Chondrocyte (in vitro differentiated cells): ENCODE data around the gene P2RY2. TPM values are rescaled to one million over a fixed set of nuclear protein-coding genes. Genes with fewer than 3 reads are reported as not detected.

Source experiments
- DNase-seq: peaks from one replicate; pipeline ENCODE4 v3.0.0; 2021; ENCODE audit warnings: mixed read lengths, low spot score
- H3K27ac Mint-ChIP-seq: one replicate; pipeline ENCODE4 v1.8.0; 2021; ENCODE audit warnings: mild to moderate bottlenecking, moderate library complexity, mixed read lengths; ENCODE audit not compliant: unreplicated experiment
- H3K27me3 Mint-ChIP-seq: 2 replicates; pipeline ENCODE4 v1.8.0; 2021; ENCODE audit warnings: low read depth, mixed read lengths
- H3K36me3 Mint-ChIP-seq: 2 replicates; pipeline ENCODE4 v1.8.0; 2021; ENCODE audit warnings: low read depth, mixed read lengths
- H3K4me1 Mint-ChIP-seq: 2 replicates; pipeline ENCODE4 v1.8.0; 2021; ENCODE audit warnings: low read depth, mild to moderate bottlenecking, mixed read lengths
- H3K4me3 Mint-ChIP-seq: one replicate; pipeline ENCODE4 v1.8.0; 2021; ENCODE audit warnings: mild to moderate bottlenecking, moderate library complexity, mixed read lengths; ENCODE audit not compliant: unreplicated experiment
- H3K9me3 Mint-ChIP-seq: 2 replicates; pipeline ENCODE4 v1.8.0; 2021; ENCODE audit warnings: low read depth, mixed read lengths
- total RNA-seq: library from RNA; stranded (reverse); gene quantifications from 3 replicates; pipeline ENCODE4 v1.2.1, GENCODE V29; 2021
- TF ChIP-seq, protein P1 (sequence below): fragments of 200-600 bp; sonication (generic); IDR thresholded peaks from 2 replicates; pipeline ENCODE4 v1.5.0; 2021; ENCODE audit warnings: antibody characterized with exemption, mild to moderate bottlenecking, moderate library complexity

The P2RY2 gene
- total RNA-seq, 1 donor from 2014 or later = 0.32 TPM

- no peak overlapping the region for H3K4me3 Mint-ChIP-seq
- DNase-seq = no peak
- H3K27me3 Mint-ChIP-seq = no peaks in the 10 kb centered on the region
- H3K36me3 Mint-ChIP-seq = no peaks in the 10 kb centered on the region
- no peak overlapping the region for H3K27ac Mint-ChIP-seq
- H3K4me1 Mint-ChIP-seq = peaks cover 23% of the 10 kb centered on the region
- TF ChIP-seq, protein P1, sequence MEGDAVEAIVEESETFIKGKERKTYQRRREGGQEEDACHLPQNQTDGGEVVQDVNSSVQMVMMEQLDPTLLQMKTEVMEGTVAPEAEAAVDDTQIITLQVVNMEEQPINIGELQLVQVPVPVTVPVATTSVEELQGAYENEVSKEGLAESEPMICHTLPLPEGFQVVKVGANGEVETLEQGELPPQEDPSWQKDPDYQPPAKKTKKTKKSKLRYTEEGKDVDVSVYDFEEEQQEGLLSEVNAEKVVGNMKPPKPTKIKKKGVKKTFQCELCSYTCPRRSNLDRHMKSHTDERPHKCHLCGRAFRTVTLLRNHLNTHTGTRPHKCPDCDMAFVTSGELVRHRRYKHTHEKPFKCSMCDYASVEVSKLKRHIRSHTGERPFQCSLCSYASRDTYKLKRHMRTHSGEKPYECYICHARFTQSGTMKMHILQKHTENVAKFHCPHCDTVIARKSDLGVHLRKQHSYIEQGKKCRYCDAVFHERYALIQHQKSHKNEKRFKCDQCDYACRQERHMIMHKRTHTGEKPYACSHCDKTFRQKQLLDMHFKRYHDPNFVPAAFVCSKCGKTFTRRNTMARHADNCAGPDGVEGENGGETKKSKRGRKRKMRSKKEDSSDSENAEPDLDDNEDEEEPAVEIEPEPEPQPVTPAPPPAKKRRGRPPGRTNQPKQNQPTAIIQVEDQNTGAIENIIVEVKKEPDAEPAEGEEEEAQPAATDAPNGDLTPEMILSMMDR = no peak
- H3K9me3 Mint-ChIP-seq = no peaks in the 10 kb centered on the region
Measured at GRCh38 chr11:73188301-73188700, 29.8 kb upstream of the P2RY2 start.

- Mint-ChIP-seq H3K9me3 (no peaks in the 10 kb centered on the region), H3K36me3 (no peaks in the 10 kb centered on the region), H3K27ac (no peak overlapping the region), H3K27me3 (no peaks in the 10 kb centered on the region), H3K4me1 (peaks cover 23% of the 10 kb centered on the region), H3K4me3 (no peak overlapping the region)
- no peak for DNase-seq
- TF ChIP-seq, protein P1 = no peak
Measured at GRCh38 chr11:73189315-73189714, 28.8 kb upstream of the P2RY2 start.

- H3K4me1 Mint-ChIP-seq = peaks cover 22% of the 10 kb centered on the region
- TF ChIP-seq, protein P1 = no peak
- H3K36me3 Mint-ChIP-seq = no peaks in the 10 kb centered on the region
- H3K9me3 Mint-ChIP-seq = no peaks in the 10 kb centered on the region
- no peak overlapping the region for H3K4me3 Mint-ChIP-seq
- DNase-seq = no peak
- H3K27me3 Mint-ChIP-seq = no peaks in the 10 kb centered on the region
- H3K27ac Mint-ChIP-seq = peak overlapping the region; percentile 59
Measured at GRCh38 chr11:73189723-73190556, 28.1 kb upstream of the P2RY2 start.

DNA sequence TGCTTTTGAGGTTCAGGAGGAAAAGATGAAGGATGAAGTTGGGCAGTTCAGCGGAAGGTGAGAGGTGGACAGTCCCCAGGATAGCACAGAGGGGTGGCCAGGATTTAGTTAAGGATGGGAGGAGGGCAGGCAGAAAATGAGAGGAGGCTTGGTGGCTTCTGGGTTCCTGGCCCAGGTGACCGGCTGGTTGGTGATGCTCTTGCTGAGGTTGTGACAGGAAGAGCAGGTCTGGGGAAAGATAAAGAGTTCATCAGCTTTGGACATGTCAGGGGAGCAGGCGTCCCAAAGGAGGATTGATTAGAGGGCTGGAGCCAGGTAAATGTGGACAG, 27.6 kb upstream of the P2RY2 start:
- no peak overlapping the region for H3K4me3 Mint-ChIP-seq
- H3K27me3 Mint-ChIP-seq = no peaks in the 10 kb centered on the region
- no peaks in the 10 kb centered on the region for H3K9me3 Mint-ChIP-seq
- H3K36me3 Mint-ChIP-seq = no peaks in the 10 kb centered on the region
- H3K4me1 Mint-ChIP-seq = peaks cover 16% of the 10 kb centered on the region
- no peak overlapping the region for H3K27ac Mint-ChIP-seq
- TF ChIP-seq, protein P1 = no peak
- DNase-seq = no peak

DNA sequence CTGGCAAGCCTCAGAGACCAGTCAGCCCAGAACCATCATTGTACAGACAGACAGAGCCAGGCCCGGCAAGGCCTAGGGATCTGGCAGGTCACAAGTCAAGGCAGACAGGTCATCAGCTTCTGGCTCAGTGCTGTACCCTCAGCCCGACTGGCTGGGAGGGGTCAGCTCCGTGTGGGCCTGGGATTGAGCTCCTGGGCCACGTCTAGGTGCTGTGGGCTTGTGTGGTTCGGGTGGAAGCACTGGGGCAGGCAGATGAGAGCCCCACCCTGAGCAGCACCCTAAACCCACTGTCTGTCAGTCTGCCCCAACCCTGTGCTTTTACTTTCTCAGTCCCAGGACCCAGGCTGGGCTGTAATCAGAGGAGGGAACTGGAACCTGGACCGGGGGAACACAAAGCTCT, 26.9 kb upstream of the P2RY2 start:
- H3K4me3 Mint-ChIP-seq = no peak overlapping the region
- no peaks in the 10 kb centered on the region for H3K27me3 Mint-ChIP-seq
- H3K27ac Mint-ChIP-seq = no peak overlapping the region
- no peak for DNase-seq
- H3K4me1 Mint-ChIP-seq = peaks cover 10% of the 10 kb centered on the region
- H3K36me3 Mint-ChIP-seq = no peaks in the 10 kb centered on the region
- no peaks in the 10 kb centered on the region for H3K9me3 Mint-ChIP-seq
- TF ChIP-seq, protein P1 = no peak
